Measurements from ENCODE around the gene PARK7.

Gene PARK7

DNA sequence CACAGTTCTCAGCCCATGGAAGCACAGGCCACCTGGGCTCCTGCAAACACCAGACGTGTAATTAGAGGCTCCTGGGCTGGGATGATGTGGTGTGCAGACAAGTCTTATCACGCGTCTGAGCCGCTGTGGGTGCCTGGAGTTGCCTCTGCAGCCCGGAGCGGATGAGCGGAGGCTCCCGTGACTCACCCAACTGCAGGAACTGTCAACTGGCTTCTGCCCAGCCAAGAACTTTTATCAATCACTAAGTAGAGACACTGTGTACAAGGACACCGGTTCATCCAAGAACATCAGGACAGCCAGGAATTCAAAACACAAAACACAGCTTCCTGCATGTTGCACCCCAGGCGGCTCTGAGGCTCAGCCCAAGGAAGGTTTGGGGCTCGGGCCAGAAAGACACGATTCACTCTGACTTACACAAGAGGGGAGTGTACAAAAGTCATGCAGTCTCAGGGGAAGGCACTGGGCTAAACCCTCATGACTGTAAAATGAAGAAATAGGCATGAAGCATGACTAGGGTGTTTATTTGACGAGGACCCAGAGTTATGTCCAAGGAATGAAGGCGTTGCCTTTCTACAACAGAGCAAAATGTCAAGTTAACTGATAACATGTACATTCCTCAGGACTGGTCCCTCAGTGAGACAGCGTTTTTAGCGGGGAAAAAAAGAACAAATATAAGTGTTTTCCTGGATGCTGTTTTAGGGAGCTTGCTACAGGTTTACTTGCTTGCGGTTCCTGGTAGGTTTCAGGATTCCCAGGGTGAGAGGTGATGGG lies 43.5 kb downstream of the PARK7 start:
- Mint-ChIP-seq H3K36me3 (no peaks in the 10 kb centered on the region), H3K4me3 (no peak overlapping the region)

DNA sequence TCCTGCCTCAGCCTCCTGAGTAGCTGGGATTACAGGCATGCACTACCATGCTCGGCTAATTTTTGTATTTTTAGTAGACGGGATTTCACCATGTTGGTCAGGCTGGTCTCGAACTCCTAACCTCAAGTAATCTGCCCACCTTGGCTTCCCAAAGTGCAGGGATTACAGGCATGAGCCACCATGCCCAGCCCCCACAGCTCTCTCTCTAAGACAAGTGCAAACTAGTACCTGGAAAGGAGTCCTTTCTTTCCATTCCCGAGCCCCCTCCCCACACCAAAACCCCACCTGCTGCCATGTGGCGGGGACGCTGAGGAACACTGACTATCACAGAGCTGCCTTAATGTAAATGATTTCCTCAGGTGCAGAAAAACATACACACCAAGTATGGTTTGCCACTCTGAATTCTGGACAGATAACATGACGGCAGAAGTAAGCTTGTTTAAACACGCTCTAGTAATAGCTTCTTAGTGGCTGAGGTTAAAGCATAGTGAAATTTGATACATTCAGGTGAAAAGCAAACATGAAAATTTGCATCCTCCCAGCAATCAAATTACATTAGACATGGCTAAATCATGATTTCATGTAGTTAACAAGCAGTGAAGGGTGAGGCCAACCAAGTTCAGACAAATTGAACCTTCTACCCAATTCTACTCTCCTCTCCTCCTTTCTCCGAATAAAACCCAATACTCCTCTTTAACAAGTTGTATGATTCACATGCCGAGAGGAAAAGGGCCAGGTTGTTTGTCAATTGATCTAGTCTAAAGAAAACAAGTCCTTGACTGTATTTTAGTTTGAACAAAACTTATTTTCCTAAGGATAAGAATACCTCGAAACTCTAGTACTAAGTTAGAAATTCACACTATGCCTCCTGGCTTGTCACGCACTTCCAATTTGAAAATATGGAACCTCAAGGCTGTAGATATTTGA lies 44.8 kb downstream of the PARK7 start:
- H3K36me3 Mint-ChIP-seq, result no peaks in the 10 kb centered on the region
- ATAC-seq, result no peak
- DNase-seq (ENCODE audit: low spot score in 2 of 2), result no peak
- H3K9me3 Mint-ChIP-seq, result no peaks in the 10 kb centered on the region
- no peaks in the 10 kb centered on the region for H3K4me1 Mint-ChIP-seq
- H3K27ac Mint-ChIP-seq, result no peak overlapping the region
- no peak overlapping the region for H3K4me3 Mint-ChIP-seq

More for the DNA sequence above, 43.5 kb downstream of the PARK7 start:
- Mint-ChIP-seq H3K27ac (no peak overlapping the region), H3K4me1 (no peaks in the 10 kb centered on the region), H3K9me3 (no peaks in the 10 kb centered on the region)
- DNase-seq (ENCODE audit: low spot score in 2 of 2), result no peak
- ATAC-seq, result no peak

DNA sequence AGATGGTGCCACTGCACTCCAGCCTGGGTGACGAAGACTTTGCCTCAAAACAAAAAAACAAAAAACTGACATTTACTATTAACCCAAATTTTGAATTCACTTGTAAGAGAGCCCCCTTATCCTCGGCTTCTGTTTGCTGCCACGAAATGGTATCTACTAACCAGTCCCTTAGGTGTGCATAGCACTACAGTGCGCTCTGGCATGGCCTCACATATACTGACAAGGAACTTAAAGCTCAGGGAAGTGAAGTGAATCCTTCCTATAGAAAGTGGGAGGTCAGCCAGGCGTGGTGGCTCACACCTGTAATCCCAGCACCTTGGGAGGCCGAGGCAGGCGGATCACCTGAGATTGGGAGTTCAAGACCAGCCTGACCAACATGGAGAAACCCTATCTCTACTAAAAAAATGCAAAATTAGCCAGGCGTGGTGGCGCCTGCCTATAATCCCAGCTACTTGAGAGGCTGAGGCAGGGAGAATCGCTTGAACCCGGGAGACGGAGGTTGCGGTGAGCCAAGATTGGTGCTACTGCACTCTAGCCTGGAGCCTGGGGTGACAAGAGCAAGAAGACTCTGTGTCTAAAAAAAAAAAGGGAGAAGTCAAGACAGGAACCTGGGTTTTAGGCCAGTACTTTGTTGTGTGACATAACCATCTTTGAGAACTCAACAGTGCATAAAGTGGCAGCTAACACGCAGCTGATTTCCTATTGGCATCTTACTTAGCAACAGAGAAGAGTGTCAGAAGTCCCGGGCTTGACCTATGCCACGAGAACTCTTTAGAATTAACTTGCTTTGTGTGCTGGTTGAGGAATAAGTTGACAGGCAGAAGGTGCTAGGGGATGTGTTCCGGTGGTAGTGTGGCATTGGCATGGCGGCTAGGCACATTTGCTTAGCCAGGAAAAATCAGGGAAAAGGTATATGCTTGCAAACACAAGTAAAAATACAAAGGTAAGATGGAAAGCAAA lies 47.8 kb downstream of the PARK7 start:
- Mint-ChIP-seq H3K27ac (no peak overlapping the region), H3K4me1 (no peaks in the 10 kb centered on the region), H3K9me3 (no peaks in the 10 kb centered on the region), H3K36me3 (peaks cover 6% of the 10 kb centered on the region), H3K4me3 (no peak overlapping the region)
- ATAC-seq, result no peak
- DNase-seq (ENCODE audit: low spot score in 2 of 2), result no peak

DNA sequence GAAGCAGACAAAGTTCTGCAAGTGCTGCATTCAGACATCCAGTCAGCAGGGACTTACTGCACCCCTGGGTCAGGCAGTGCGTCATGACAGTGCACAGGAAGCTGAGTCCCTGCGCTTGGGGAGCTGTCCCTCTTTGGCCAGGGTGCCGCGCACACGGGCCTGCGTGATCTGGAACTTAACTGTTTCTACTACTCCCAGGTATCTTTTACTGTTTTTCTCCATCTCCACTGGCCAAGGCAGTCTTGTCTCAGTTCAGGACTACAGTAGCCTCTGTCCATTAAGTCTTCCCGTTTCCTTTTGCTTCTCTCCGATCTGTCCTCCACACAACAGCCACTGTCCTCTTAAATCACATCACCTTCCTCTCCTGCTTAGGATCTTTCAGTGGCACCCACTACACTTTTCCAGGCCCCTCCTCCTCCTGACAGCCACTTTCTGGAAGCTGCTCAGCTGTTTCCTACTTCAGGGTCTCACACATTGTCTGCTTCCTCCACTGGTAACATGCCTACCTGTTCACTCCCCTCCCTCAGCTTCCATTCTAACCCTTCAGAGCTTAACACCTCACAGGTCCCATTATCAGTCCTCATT lies 48.7 kb downstream of the PARK7 start:
- no peak overlapping the region for H3K27ac Mint-ChIP-seq
- H3K4me1 Mint-ChIP-seq, result no peaks in the 10 kb centered on the region
- DNase-seq (ENCODE audit: low spot score in 2 of 2) (no peak), ATAC-seq (no peak)
- no peaks in the 10 kb centered on the region for H3K9me3 Mint-ChIP-seq
- H3K4me3 Mint-ChIP-seq, result no peak overlapping the region
- peaks cover 6% of the 10 kb centered on the region for H3K36me3 Mint-ChIP-seq

DNA sequence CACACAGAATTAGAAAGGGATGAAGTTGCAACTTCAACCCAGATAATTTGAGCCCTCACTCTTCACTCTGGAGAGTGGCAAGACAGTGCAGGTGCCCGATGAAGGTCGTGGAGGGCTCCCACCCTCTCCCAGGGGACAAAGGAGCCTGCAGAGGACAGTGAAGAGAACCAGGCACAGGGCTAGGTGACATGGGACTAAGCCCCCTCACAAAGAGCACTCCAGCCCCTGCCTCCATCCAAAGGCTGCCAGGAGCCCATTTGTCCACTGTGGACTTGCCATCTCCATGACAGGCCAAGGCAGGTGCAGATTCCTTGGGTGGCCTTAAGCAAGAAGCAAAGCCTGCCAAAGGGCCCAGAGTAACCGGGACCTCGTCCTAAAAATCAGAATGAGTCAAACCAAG lies 49.5 kb downstream of the PARK7 start:
- Mint-ChIP-seq H3K4me3 (no peak overlapping the region), H3K4me1 (no peaks in the 10 kb centered on the region), H3K27ac (no peak overlapping the region), H3K36me3 (peaks cover 6% of the 10 kb centered on the region), H3K9me3 (no peaks in the 10 kb centered on the region)
- DNase-seq (ENCODE audit: low spot score in 2 of 2) (no peak), ATAC-seq (no peak)

DNA sequence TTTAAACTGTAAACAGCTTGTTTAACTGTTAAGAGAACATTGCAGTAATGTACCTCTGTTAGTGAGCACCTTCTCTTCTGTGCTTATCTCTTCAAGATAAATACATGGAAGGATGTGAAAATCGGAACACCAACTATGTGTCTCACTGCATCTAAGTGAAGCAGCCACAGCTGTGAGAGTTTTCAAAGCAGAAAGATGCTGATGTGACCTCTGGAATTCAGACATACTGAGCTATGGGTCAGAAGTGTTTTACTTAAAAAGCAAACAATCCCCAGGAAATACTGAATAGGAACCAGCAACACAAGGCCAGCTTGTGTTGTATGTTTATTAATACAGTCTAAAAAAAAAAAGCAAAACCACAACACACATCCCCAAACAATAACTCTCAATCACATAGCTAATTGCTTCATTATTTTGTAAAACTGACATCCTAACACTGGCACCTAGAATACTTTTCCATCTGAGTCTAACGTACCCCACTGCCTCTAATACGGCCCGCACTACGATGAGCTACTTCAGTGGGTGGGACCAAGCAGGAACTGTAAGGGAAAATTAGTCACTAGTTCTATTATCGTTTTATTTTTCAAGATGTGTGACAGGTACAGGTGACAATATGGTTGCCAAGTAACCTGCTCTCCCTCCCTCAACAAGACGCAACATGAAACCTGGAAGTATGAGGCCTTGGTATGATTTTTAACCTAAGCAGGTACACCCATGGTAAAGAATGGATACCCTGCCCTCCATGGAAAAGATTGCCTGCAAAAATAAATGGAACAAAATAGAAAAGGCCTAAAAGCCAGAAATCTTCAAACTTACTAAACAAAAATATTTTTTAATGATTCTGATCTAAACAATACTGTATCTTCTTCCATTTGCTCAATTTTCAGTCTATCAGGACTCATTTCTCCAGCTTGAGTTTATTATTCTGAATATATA lies 50.7 kb downstream of the PARK7 start:
- Mint-ChIP-seq H3K27ac (no peak overlapping the region), H3K9me3 (no peaks in the 10 kb centered on the region), H3K4me3 (no peak overlapping the region), H3K36me3 (peaks cover 6% of the 10 kb centered on the region), H3K4me1 (no peaks in the 10 kb centered on the region)
- ATAC-seq, result no peak
- DNase-seq (ENCODE audit: low spot score in 2 of 2), result no peak

DNA sequence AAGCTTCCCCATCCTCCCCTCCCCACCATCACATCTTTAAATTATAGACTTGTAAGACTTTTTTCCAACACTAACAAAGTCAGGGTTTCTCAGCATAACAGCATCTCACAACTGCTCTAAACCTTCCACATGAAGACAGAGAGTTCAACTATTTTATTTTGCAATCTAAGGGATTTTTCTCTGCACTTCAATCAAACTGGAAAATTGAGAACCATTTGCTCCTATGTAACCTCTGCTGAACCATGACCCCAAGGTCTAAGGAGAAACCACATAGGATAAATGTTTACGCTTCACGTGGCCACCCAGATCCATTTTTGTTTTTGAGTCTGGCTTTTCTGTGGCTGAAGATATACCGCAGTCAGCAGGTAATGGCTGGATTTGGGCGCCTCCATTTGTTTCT lies 51.4 kb downstream of the PARK7 start:
- H3K9me3 Mint-ChIP-seq, result no peaks in the 10 kb centered on the region
- H3K4me3 Mint-ChIP-seq, result no peak overlapping the region
- DNase-seq (ENCODE audit: low spot score in 2 of 2) (no peak), ATAC-seq (no peak)
- no peak overlapping the region for H3K27ac Mint-ChIP-seq
- H3K36me3 Mint-ChIP-seq, result peaks cover 6% of the 10 kb centered on the region
- H3K4me1 Mint-ChIP-seq, result no peaks in the 10 kb centered on the region

DNA sequence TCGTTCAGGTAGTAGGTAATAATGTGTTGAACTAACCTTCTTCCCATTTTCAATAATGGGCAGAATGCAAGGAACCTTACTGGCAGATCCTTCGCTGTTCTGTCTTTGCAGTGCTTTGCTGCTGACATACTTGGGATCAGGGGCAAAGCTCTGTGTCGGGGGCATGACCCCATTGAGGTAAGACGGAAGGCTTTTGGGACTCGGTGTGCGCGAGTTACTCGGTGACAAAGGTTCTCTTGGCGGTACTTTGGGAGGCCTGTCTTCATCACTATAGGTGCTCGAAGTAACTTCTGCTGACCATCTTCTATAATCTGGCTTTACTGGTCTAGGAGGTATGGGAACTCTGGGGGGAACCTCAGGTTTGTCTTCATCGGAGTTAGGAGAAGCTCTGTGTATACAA lies 51.9 kb downstream of the PARK7 start:
- ATAC-seq (no peak), DNase-seq (ENCODE audit: low spot score in 2 of 2) (no peak)
- Mint-ChIP-seq H3K36me3 (peaks cover 6% of the 10 kb centered on the region), H3K4me3 (no peak overlapping the region), H3K27ac (no peak overlapping the region), H3K4me1 (no peaks in the 10 kb centered on the region), H3K9me3 (no peaks in the 10 kb centered on the region)

DNA sequence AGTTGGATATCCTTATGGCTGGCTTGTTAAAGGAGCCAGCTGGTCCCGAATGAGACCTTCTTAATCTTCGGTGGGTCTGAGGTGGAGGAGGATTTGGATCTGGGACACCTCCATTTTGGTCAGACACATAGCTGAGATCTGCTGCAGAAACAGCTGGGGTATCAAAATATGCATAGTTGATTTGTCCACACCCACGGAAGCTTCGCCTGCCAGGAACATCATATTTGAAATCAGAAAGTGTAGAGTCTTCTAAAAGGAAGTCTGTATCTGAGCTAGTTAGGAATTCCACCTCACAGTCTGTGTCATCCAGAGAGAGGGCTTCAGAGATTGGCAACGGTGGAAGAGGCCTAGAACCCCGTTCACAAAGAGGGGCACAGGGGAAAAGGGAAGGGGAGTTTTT lies 52.3 kb downstream of the PARK7 start:
- Mint-ChIP-seq H3K9me3 (no peaks in the 10 kb centered on the region), H3K27ac (no peak overlapping the region), H3K4me3 (no peak overlapping the region), H3K4me1 (no peaks in the 10 kb centered on the region), H3K36me3 (peaks cover 6% of the 10 kb centered on the region)
- DNase-seq (ENCODE audit: low spot score in 2 of 2) (no peak), ATAC-seq (no peak)

DNA sequence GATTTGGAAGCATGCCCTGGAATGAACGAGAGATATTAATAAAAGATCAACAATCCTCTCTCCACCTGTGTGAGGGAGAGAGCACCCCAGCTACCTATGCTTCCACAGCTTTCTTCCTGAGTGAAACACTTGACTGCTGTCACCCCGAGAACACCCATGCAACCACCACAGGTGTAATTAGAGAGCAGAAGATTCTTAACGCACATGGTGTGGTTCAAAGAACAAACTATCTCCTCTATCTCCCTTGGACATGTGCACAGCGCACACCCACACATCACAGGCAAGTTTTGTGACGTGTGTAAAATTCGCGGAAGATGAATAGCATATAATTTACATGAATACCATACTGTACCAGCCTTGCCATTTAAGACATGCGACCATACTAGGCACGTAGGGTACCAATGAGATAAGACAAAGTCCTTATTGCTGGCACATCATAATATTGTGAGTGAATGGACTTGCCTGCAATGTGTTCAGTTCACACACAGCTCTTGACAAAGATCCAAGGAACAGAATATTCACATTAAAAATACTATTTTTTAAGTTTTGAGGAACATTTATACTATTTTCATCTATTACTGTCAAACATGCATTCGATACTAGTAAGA lies 53.0 kb downstream of the PARK7 start:
- H3K9me3 Mint-ChIP-seq, result no peaks in the 10 kb centered on the region
- H3K4me3 Mint-ChIP-seq, result no peak overlapping the region
- H3K4me1 Mint-ChIP-seq, result no peaks in the 10 kb centered on the region
- DNase-seq (ENCODE audit: low spot score in 2 of 2) (no peak), ATAC-seq (no peak)
- H3K27ac Mint-ChIP-seq, result no peak overlapping the region
- H3K36me3 Mint-ChIP-seq, result peaks cover 6% of the 10 kb centered on the region

DNA sequence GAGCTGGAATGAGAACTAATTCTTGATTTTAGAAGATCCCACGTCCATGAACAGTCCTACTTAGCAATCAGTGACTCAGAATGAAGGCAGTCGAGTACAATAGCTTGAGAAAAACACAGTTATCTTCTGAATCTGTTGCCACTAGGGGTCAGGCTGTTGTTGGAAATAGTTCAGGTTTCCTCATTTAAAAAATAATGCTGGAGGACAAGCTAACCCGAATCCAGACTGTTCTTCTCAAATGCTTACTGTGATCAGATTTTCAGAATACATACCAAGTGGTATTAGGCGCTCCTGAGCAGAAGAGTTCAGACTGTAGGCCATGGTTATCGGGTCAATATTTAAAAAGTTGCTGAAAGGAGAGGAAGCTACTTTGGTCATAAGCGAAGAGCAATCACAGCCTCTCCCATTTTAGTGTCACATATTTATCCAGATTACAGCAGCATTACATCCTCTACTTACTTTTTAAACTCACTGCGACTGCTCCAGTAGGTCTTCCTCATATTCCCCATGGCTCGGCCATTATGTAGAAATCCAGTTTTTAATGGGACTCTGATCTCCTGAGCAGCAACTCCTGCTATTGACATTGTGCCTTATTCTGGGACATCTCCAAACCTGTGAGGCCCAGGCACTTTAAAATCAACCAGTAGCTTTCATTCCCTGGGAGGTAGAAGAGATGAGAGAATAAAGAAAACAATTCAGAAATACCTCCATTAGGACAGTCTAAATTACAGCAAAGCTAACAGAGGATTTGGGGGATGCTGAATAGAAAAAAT lies 53.7 kb downstream of the PARK7 start:
- ATAC-seq (peak; percentile 79), DNase-seq (ENCODE audit: low spot score in 2 of 2) (peak in 1 of 2 donors; percentile 24)
- H3K4me3 Mint-ChIP-seq, result no peak overlapping the region
- no peak overlapping the region for H3K27ac Mint-ChIP-seq
- no peaks in the 10 kb centered on the region for H3K4me1 Mint-ChIP-seq
- no peaks in the 10 kb centered on the region for H3K9me3 Mint-ChIP-seq
- peaks cover 6% of the 10 kb centered on the region for H3K36me3 Mint-ChIP-seq

DNA sequence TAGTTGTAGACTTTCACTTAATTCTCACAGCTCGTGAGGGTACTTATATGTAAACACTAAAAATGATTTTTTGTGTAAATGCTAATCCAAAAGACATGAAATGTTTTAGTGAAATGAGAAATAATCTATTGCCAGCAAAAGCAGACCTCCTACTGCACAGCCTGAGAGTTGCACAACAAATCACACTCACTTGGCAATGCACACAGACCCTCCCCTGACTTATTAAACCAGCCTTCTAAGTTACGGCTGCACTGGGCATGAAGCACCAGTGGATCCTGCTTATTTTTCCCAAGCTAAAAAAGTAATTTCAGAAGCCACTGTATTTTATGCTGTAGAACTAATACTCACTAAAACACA lies 54.3 kb downstream of the PARK7 start:
- Mint-ChIP-seq H3K27ac (no peak overlapping the region), H3K36me3 (peaks cover 6% of the 10 kb centered on the region), H3K4me3 (no peak overlapping the region), H3K4me1 (no peaks in the 10 kb centered on the region), H3K9me3 (no peaks in the 10 kb centered on the region)
- ATAC-seq (no peak), DNase-seq (ENCODE audit: low spot score in 2 of 2) (no peak)

DNA sequence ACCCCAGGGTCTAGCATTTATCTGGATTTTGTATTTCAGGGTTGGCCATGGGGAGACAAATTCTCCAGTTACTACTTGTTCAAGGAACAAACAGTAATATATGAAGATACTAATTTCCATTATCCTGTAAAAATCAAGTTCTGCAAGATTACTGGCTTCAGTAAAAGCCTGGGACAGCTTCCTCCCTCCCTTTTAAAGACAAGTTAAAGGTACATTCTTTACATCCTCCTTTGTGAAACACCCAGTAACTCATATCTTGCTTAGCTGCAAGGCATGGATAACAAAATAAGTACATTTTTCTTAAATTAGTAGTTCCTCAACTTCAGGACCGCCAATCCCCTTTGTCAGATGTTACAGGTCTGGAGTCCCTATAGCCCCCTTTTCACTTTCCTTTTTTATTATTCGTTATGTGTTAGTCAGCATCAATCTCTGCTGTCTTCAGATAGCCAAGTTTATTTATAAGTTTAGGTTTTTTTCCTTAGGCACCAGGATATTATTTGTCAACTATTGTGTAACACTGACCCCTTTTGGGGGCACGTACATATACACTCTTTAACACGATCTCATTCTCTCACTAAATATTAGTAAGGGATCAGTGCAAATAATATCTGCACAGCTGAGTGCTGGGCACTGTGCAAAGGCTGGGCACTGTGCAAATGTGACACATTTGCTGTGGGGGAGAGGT lies 54.8 kb downstream of the PARK7 start:
- no peaks in the 10 kb centered on the region for H3K9me3 Mint-ChIP-seq
- peaks cover 6% of the 10 kb centered on the region for H3K36me3 Mint-ChIP-seq
- DNase-seq (ENCODE audit: low spot score in 2 of 2), result no peak
- H3K4me3 Mint-ChIP-seq, result no peak overlapping the region
- no peak for ATAC-seq
- H3K27ac Mint-ChIP-seq, result no peak overlapping the region
- H3K4me1 Mint-ChIP-seq, result no peaks in the 10 kb centered on the region

Data from stimulated activated effector memory CD8-positive, alpha-beta T cell treated with anti-CD3 and anti-CD28 coated beads, Interleukin-12 subunit alpha, Interleukin-12 subunit beta, amount 100 ng/mL, for 72 hours (primary cell).